Liver (tissue), 9 donors: ENCODE data around the gene CHST3. TPM values are rescaled to one million over a fixed set of nuclear protein-coding genes. Genes with fewer than 3 reads are reported as not detected.

Experiments
- DNase-seq: peaks from one replicate; pipeline ENCODE4 v3.0.0-alpha.2; 2017; ENCODE audit warnings: low spot score
- H3K27ac ChIP-seq, 2 donors: one replicate each; pipeline ENCODE4 v1.7.0; 2013; ENCODE audit warnings: inconsistent platforms in 2 of 2, low read length in 2 of 2, control low read depth in 1 of 2, low read depth in 1 of 2, mild to moderate bottlenecking in 1 of 2
- H3K27me3 ChIP-seq, 4 donors: one replicate each; pipeline versions ENCODE4 v1.6.1 to v1.7.0; 2013; ENCODE audit warnings: low read length in 3 of 4, inconsistent platforms in 1 of 4, mild to moderate bottlenecking in 1 of 4, moderate library complexity in 1 of 4; ENCODE audit not compliant: control insufficient read depth in 4 of 4, insufficient read depth in 4 of 4
- H3K36me3 ChIP-seq, 4 donors: one replicate each; pipeline versions ENCODE4 v1.6.1 to v1.7.0; 2013; ENCODE audit warnings: low read length in 3 of 4, mild to moderate bottlenecking in 3 of 4, low read depth in 1 of 4, moderate library complexity in 1 of 4; ENCODE audit not compliant: control insufficient read depth in 4 of 4, insufficient read depth in 3 of 4
- H3K4me1 ChIP-seq, 4 donors: one replicate each; pipeline versions ENCODE4 v1.6.1 to v1.7.0; 2013; ENCODE audit warnings: low read length in 3 of 4, mild to moderate bottlenecking in 3 of 4, moderate library complexity in 1 of 4; ENCODE audit not compliant: control insufficient read depth in 4 of 4, insufficient read depth in 4 of 4
- H3K4me3 ChIP-seq, 3 donors: one replicate each; pipeline versions ENCODE4 v1.6.1 to v1.7.0; 2013; ENCODE audit warnings: low read length in 3 of 3, control low read depth in 1 of 3, low read depth in 1 of 3, mild to moderate bottlenecking in 1 of 3
- H3K9ac ChIP-seq, 2 donors: one replicate each; pipeline ENCODE4 v1.7.0; 2013; ENCODE audit warnings: low read length in 2 of 2, mild to moderate bottlenecking in 2 of 2, moderate library complexity in 2 of 2, control low read depth in 1 of 2, low read depth in 1 of 2
- H3K9me3 ChIP-seq, 4 donors: one replicate each; pipeline versions ENCODE4 v1.6.1 to v1.7.0; 2013; ENCODE audit warnings: low read length in 3 of 4; ENCODE audit not compliant: control insufficient read depth in 4 of 4
- ATF3 ChIP-seq: IDR thresholded peaks from 2 replicates; pipeline ENCODE4 v1.6.1; 2016; ENCODE audit warnings: antibody characterized with exemption
- FOXA1 ChIP-seq: IDR thresholded peaks from 2 replicates; pipeline ENCODE4 v1.6.1; 2016; ENCODE audit warnings: antibody characterized with exemption
- FOXA2 ChIP-seq: IDR thresholded peaks from 2 replicates; pipeline ENCODE4 v1.6.1; 2016; ENCODE audit warnings: antibody characterized with exemption
- GABPA ChIP-seq, 2 donors: IDR thresholded peaks in 1 of 2; conservative IDR thresholded peaks in 1 of 2; 2 replicates each; pipeline ENCODE4 v1.6.1; 2016; ENCODE audit warnings: antibody characterized with exemption in 2 of 2, mild to moderate bottlenecking in 1 of 2, moderate library complexity in 1 of 2
- HNF4A ChIP-seq, 2 donors: conservative IDR thresholded peaks; 2 replicates each; pipeline ENCODE4 v1.6.1; 2016; ENCODE audit warnings: antibody characterized with exemption in 2 of 2, mild to moderate bottlenecking in 2 of 2
- HNF4G ChIP-seq: IDR thresholded peaks from 2 replicates; pipeline ENCODE4 v1.6.1; 2016; ENCODE audit warnings: antibody characterized with exemption
- JUND ChIP-seq, 2 donors: IDR thresholded peaks; 2 replicates each; pipeline ENCODE4 v1.6.1; 2016; ENCODE audit warnings: antibody characterized with exemption in 2 of 2
- RAD21 ChIP-seq, 2 donors: IDR thresholded peaks; 2 replicates each; pipeline ENCODE4 v1.6.1; 2016; ENCODE audit warnings: antibody characterized with exemption in 2 of 2, mild to moderate bottlenecking in 2 of 2
- SP1 ChIP-seq: IDR thresholded peaks from 2 replicates; pipeline ENCODE4 v1.6.1; 2018; ENCODE audit warnings: antibody characterized with exemption, mild to moderate bottlenecking
- TAF1 ChIP-seq: conservative IDR thresholded peaks from 2 replicates; pipeline ENCODE4 v1.6.1; 2016; ENCODE audit warnings: antibody characterized with exemption, mild to moderate bottlenecking
- YY1 ChIP-seq: IDR thresholded peaks from 2 replicates; pipeline ENCODE4 v1.6.1; 2016; ENCODE audit warnings: antibody characterized with exemption, mild to moderate bottlenecking
- ZBTB33 ChIP-seq: IDR thresholded peaks from 2 replicates; pipeline ENCODE4 v1.6.1; 2016; ENCODE audit warnings: antibody characterized with exemption
- WGBS: extraction: QIAGEN DNeasy Blood & Tissue Kit; methylation state at CpG from one replicate; pipeline ENCODE4 v1.1.7; 2013; 5-methylcytosine and 5-hydroxymethylcytosine counted together
- polyA plus RNA-seq, 2 donors: library from polyadenylated mRNA; stranded (reverse) in 1 of 2; unstranded in 1 of 2; fragments of 200-250 nt in 1 of 2; fragments of >200 nt in 1 of 2; fragmentation: Nextera tagmentation in 1 of 2; extraction: Ambion mirVana in 1 of 2; gene quantifications; one replicate each; pipeline versions ENCODE4 v1.2.1 to v1.2.3, GENCODE V29; 2013 to 2015
- total RNA-seq, 2 donors: library from RNA; depleted of rRNA; stranded (reverse); fragments of >200 nt; gene quantifications; one replicate each; pipeline ENCODE4 v1.2.3, GENCODE V29; 2014
- donor health status: healthy.
- donor health status: healthy.
- donor health status: healthy.
- donor health status: healthy.
- donor health status: healthy.

The CHST3 gene
- total and polyA plus RNA-seq, 4 donors = 0.29 to 4.3 (median 1.5) TPM

GRCh38 chr10:72061930-72062329 is 97.7 kb downstream of the CHST3 start (continued):
- TF ChIP-seq HNF4A (conservative IDR thresholded peaks at IDR 0.05) (no peak), JUND (IDR thresholded peaks at IDR 0.05) (no peak), RAD21 (IDR thresholded peaks at IDR 0.05) (no peak), SP1 (no peak), GABPA (IDR thresholded peaks at IDR 0.05 in 1 of 2, conservative IDR thresholded peaks at IDR 0.05 in 1 of 2) (no peak)

- no peak for TF ChIP-seq YY1
- no peak for TF ChIP-seq FOXA1
- no peak for TF ChIP-seq HNF4A (conservative IDR thresholded peaks at IDR 0.05)
- TF ChIP-seq GABPA (IDR thresholded peaks at IDR 0.05 in 1 of 2, conservative IDR thresholded peaks at IDR 0.05 in 1 of 2) = no peak
- no peak for TF ChIP-seq HNF4G
- TF ChIP-seq TAF1 = no peak
- TF ChIP-seq JUND (IDR thresholded peaks at IDR 0.05) = no peak
- TF ChIP-seq RAD21 (IDR thresholded peaks at IDR 0.05) = no peak
- no peak for TF ChIP-seq SP1
- no peak for TF ChIP-seq ATF3
- TF ChIP-seq FOXA2 = no peak
- TF ChIP-seq ZBTB33 = no peak
- Histone ChIP-seq H3K4me3 (no peak overlapping the region), H3K27ac (no peak overlapping the region), H3K9ac (no peak overlapping the region), H3K9me3 (no peaks in the 10 kb centered on the region), H3K27me3 (no peaks in the 10 kb centered on the region), H3K4me1 (no peaks in the 10 kb centered on the region), H3K36me3 (no peaks in the 10 kb centered on the region)
- 97% methylated on average over 10 of the region's 10 CpGs for WGBS
- no peak for DNase-seq
Measured at GRCh38 chr10:72062382-72062781, 98.2 kb downstream of the CHST3 start.

Other genes with a start within 250 kb of the CHST3 start
- gene C10orf105, start 244.6 kb upstream of the CHST3 start, total RNA-seq = under 1 TPM in 1 of 2 donors, not detected in 1; under 0.01 TPM
- gene C10orf105, start 244.6 kb upstream of the CHST3 start, polyA plus RNA-seq = under 1 TPM in 1 of 2 donors, not detected in 1; 0.07 TPM
- gene VSIR, start 190.9 kb upstream of the CHST3 start, total RNA-seq = 10 to 100 TPM; 11.3 to 12.2 TPM
- 10 to 100 TPM in 1 of 2 donors, 1 to 10 TPM in 1; 7.2 to 10.3 TPM for gene VSIR, start 190.9 kb upstream of the CHST3 start, polyA plus RNA-seq
- gene PSAP, start 113.1 kb upstream of the CHST3 start, total RNA-seq = 100 to 1,000 TPM; 435 to 510 TPM
- gene PSAP, start 113.1 kb upstream of the CHST3 start, polyA plus RNA-seq = 100 to 1,000 TPM; 255 to 671 TPM
- 1 to 10 TPM in 1 of 2 donors, under 1 TPM in 1; 0.51 to 1.7 TPM for gene SPOCK2, start 124.2 kb downstream of the CHST3 start, total RNA-seq
- under 1 TPM; 0.36 to 0.76 TPM for gene SPOCK2, start 124.2 kb downstream of the CHST3 start, polyA plus RNA-seq